ENCODE data around the gene TDRD7.

TDRD7 gene

DNA sequence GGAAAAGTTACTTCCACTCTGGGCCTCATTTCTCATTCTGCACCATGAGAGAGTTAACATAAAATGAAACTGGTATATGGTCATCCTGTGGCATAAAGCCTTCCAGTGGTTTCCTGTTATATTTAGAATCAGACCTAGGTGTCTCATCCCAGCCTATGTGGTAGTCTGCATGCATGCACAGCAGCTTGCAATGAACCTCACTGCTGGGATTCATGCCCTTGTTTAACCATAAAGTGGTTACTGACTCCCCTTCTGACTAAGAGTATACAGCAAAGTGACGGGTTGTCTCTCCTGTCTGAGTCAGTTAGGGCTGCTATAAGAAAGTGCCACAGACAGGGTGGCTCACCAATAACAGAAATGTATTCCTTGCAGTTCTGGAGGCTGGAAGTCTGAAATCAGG is 14.7 kb upstream of the TDRD7 start:
- TF ChIP-seq, protein P1, sequence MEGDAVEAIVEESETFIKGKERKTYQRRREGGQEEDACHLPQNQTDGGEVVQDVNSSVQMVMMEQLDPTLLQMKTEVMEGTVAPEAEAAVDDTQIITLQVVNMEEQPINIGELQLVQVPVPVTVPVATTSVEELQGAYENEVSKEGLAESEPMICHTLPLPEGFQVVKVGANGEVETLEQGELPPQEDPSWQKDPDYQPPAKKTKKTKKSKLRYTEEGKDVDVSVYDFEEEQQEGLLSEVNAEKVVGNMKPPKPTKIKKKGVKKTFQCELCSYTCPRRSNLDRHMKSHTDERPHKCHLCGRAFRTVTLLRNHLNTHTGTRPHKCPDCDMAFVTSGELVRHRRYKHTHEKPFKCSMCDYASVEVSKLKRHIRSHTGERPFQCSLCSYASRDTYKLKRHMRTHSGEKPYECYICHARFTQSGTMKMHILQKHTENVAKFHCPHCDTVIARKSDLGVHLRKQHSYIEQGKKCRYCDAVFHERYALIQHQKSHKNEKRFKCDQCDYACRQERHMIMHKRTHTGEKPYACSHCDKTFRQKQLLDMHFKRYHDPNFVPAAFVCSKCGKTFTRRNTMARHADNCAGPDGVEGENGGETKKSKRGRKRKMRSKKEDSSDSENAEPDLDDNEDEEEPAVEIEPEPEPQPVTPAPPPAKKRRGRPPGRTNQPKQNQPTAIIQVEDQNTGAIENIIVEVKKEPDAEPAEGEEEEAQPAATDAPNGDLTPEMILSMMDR (conservative IDR thresholded peaks at IDR 0.05) = no peak
- H3K27ac ChIP-seq = no peak overlapping the region

- TF ChIP-seq, protein P1 (conservative IDR thresholded peaks at IDR 0.05) = peak; percentile 96
- 0 out of 2 replicates have a peak overlapping the region, but pooled peaks have one; percentile 16 for H3K27ac ChIP-seq
Observed at GRCh38 chr9:97398999-97399758, 12.7 kb upstream of the TDRD7 start.

DNA sequence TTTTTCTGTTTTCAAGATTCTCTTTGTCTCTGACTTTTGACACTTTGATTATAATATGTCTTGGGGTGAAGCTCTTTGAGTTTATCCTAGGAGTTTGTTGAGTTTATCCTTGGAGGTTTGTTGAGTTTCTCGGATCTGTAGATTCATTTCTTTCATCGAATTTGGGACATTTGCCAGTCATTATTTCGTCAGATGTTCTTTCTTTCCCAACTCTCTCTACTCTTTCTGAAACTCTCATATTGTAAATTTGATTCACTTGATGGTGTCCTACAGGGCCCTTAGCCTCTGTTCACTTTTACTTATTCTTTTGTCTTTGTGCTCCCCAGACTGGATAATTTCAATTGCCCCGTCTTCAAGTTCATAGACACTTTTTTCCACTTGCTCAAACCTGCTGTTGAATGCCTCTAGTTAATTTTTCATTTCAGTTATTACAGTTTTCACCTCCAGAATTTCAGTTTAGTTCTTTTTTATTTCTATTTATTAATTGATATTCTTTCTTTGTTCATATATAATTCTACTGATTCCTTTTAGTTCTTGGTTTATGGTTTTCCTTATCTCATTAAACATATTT is 8.1 kb upstream of the TDRD7 start:
- TF ChIP-seq, protein P1 (conservative IDR thresholded peaks at IDR 0.05) = no peak
- H3K27ac ChIP-seq = no peak overlapping the region

DNA sequence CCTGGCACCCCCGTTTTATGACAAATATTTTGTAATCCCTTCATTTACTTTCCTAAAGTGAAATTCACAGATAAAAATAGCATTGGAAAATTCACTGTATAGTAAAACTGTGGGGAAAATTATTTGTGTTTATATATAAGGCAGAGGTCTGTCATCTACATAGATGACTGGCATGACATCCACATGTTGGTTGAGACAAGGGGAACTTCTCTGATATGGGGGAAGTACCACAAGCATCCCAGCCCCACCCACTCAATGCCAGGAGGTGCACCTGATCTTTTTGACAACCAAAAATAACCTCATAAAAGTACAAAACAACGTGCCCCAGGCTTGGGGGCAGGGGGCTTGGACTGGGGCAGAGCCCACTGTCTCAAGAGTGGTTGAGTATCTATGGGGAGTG is 6.3 kb upstream of the TDRD7 start:
- peak overlapping the region; percentile 71; the same call in 1 of the 2 replicates for H3K27ac ChIP-seq
- TF ChIP-seq, protein P1 (conservative IDR thresholded peaks at IDR 0.05) = no peak

GRCh38 chr9:97406620-97407177 is 5.2 kb upstream of the TDRD7 start:
- TF ChIP-seq, protein P1 (conservative IDR thresholded peaks at IDR 0.05) = no peak
- peak overlapping the region; percentile 71; the same call in 1 of the 2 replicates for H3K27ac ChIP-seq

- TF ChIP-seq, protein P1 (conservative IDR thresholded peaks at IDR 0.05) = no peak
Observed at GRCh38 chr9:97408562-97408961, 3.3 kb upstream of the TDRD7 start.

GRCh38 chr9:97411440-97411788 is 482 bp upstream of the TDRD7 start:
- TF ChIP-seq, protein P1 (conservative IDR thresholded peaks at IDR 0.05) = no peak
- peak overlapping the region; percentile 78; the same call in 1 of the 2 replicates for H3K27ac ChIP-seq

More at GRCh38 chr9:97408562-97408961, 3.3 kb upstream of the TDRD7 start:
- no peak overlapping the region for H3K27ac ChIP-seq
